HG03039 (cell line): ENCODE measurements around the gene HEXIM2.

Experiments used
- ATAC-seq: cut with Tn5 transposase; IDR thresholded peaks from one replicate; pipeline ENCODE4 v1.9.1; 2021; ENCODE audit warnings: mild to moderate bottlenecking, moderate library complexity; ENCODE audit not compliant: unreplicated experiment

Gene HEXIM2

DNA sequence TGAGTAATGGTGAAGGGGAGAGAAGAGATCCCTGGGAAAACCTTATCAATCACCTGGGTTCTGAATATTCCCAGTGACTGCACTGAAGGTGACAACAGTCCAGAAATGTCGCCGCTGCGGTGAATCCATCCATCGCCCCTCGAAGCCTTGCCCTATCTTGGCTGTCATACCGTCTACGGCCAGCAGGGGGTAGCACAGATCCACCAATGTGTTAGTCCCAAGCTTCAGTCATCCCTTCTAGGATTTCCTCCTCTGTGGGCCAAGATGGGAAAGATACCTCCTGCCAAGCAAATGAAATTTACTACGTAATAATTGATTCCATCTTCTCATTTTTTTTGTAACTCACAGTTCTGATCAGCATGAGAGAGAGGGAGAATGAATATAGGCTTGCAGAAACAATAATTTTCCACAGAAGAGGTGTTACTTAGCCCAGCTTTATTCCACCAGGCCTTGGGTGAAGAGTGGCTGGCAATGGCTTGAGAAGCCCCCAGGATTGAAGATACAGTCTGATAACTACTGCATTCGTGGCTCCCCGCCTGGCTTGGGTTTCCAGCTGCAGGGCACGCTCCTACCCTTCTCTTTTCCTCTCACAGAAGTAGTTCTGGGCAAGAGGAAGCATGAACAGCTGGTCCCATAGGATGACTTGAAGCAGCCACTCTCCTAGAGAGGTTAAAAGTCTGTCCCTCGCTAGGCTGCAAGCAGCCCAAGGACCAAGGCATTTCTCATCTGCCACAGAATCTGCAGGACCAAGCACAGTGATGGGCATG, 57.4 kb downstream of the HEXIM2 start:
- no peak for ATAC-seq
